ENCODE data around the gene DCXR.
A peak's percentile ranks its signal among the peaks of the same experiment; 100 is the strongest.

Gene DCXR

GRCh38 chr17:82024859-82025258 lies 12.6 kb downstream of the DCXR start:
- no peak for DNase-seq (ENCODE audit: extremely low read depth in 1 of 2, low read depth in 1 of 2)

- DNase-seq (ENCODE audit: extremely low read depth in 1 of 2, low read depth in 1 of 2), result no peak
These were observed 13.9 kb downstream of the DCXR start for GRCh38 chr17:82023447-82024241.

- peak; percentile 99 to 100 for DNase-seq (ENCODE audit: extremely low read depth in 1 of 2, low read depth in 1 of 2)
These were observed 14.5 kb downstream of the DCXR start, which contains the start of gene LRRC45 for GRCh38 chr17:82022981-82023446. TSS of gene LRRC45 (plus strand) at chr17:82023305. CDS start at chr17:82023644, 339 bp downstream.

GRCh38 chr17:82022310-82022980 lies 15.1 kb downstream of the DCXR start, which contains the start of gene CENPX:
TSS of gene CENPX (minus strand) at chr17:82022878. CDS start at chr17:82022861, 17 bp downstream.
- no peak for DNase-seq (ENCODE audit: extremely low read depth in 1 of 2, low read depth in 1 of 2)

- no peak for DNase-seq (ENCODE audit: extremely low read depth in 1 of 2, low read depth in 1 of 2)
These were observed 15.6 kb downstream of the DCXR start for GRCh38 chr17:82021900-82022309.

- peak; percentile 27 to 32 for DNase-seq (ENCODE audit: extremely low read depth in 1 of 2, low read depth in 1 of 2)
These were observed 16.2 kb downstream of the DCXR start for GRCh38 chr17:82021107-82021899.

GRCh38 chr17:82020572-82021106 lies 16.9 kb downstream of the DCXR start:
- no peak for DNase-seq (ENCODE audit: extremely low read depth in 1 of 2, low read depth in 1 of 2)

- peak in 1 of 2 donors; percentile 57 for DNase-seq (ENCODE audit: extremely low read depth in 1 of 2, low read depth in 1 of 2)
These were observed 17.6 kb downstream of the DCXR start for GRCh38 chr17:82019690-82020571.

GRCh38 chr17:82018989-82019689 lies 18.4 kb downstream of the DCXR start:
- DNase-seq (ENCODE audit: extremely low read depth in 1 of 2, low read depth in 1 of 2), result no peak

GRCh38 chr17:82018152-82018988 lies 19.1 kb downstream of the DCXR start:
- no peak for DNase-seq (ENCODE audit: extremely low read depth in 1 of 2, low read depth in 1 of 2)

- no peak for DNase-seq (ENCODE audit: extremely low read depth in 1 of 2, low read depth in 1 of 2)
These were observed 19.8 kb downstream of the DCXR start for GRCh38 chr17:82017612-82018151.

GRCh38 chr17:82016875-82017459 lies 20.5 kb downstream of the DCXR start:
- DNase-seq (ENCODE audit: extremely low read depth in 1 of 2, low read depth in 1 of 2), result no peak

GRCh38 chr17:82016061-82016874 lies 21.2 kb downstream of the DCXR start:
- DNase-seq (ENCODE audit: extremely low read depth in 1 of 2, low read depth in 1 of 2), result no peak

- DNase-seq (ENCODE audit: extremely low read depth in 1 of 2, low read depth in 1 of 2), result no peak
These were observed 22.1 kb downstream of the DCXR start for GRCh38 chr17:82015311-82015971.

GRCh38 chr17:82014971-82015310 lies 22.6 kb downstream of the DCXR start:
- no peak for DNase-seq (ENCODE audit: extremely low read depth in 1 of 2, low read depth in 1 of 2)

- DNase-seq (ENCODE audit: extremely low read depth in 1 of 2, low read depth in 1 of 2), result no peak
These were observed 23.1 kb downstream of the DCXR start for GRCh38 chr17:82014432-82014831.

Data from activated CD8-positive, alpha-beta memory T cell treated with anti-CD3 and anti-CD28 coated beads for 1 hour (primary cell).